NCI-H526 treated with DMSO at 0.1 percent for 48 hours (cell line): ENCODE results near the gene TRMT10B.
A peak's percentile ranks its signal among the peaks of the same experiment; 100 is the strongest.
"Not testable (repeated sequence)": the region's sequence is repeated elsewhere in the genome, so short reads cannot be mapped to it uniquely, and the experiment has no call there.

Experiments
- DNase-seq: peaks from one replicate; lab custom pipeline; 2025; lab: John Stamatoyannopoulos, UW

Gene TRMT10B

GRCh38 chr9:37800631-37801286 lies 47.2 kb downstream of the TRMT10B start, which contains the start of gene DCAF10:
DCAF10 (plus strand) TSS chr9:37800797; CDS start chr9:37800867, 70 bp downstream.
- peak; percentile 82 for DNase-seq

- DNase-seq, result no peak
These were observed 47.8 kb downstream of the TRMT10B start for GRCh38 chr9:37801287-37801850.

- no peak for DNase-seq
These were observed 48.5 kb downstream of the TRMT10B start for GRCh38 chr9:37801959-37802711.

- no peak for DNase-seq
These were observed 52.7 kb downstream of the TRMT10B start for GRCh38 chr9:37806271-37806670.

- DNase-seq, result not testable (repeated sequence)
These were observed 56.1 kb downstream of the TRMT10B start for GRCh38 chr9:37809676-37810075.

GRCh38 chr9:37811906-37812476 lies 58.4 kb downstream of the TRMT10B start:
- DNase-seq, result no peak

GRCh38 chr9:37812773-37813379 lies 59.3 kb downstream of the TRMT10B start:
- DNase-seq, result no peak

GRCh38 chr9:37818849-37819248 lies 65.2 kb downstream of the TRMT10B start:
- DNase-seq, result no peak

GRCh38 chr9:37820142-37820541 lies 66.5 kb downstream of the TRMT10B start:
- DNase-seq, result no peak

- DNase-seq, result not testable (repeated sequence)
These were observed 71.6 kb downstream of the TRMT10B start for GRCh38 chr9:37825174-37825573.

GRCh38 chr9:37827483-37828165 lies 74.0 kb downstream of the TRMT10B start:
- DNase-seq, result no peak
